Endothelial cell (in vitro differentiated cells): ENCODE data around the gene NAALADL2. TPM values are rescaled to one million over a fixed set of nuclear protein-coding genes. Genes with fewer than 3 reads are reported as not detected.
A peak's percentile ranks its signal among the peaks of the same experiment; 100 is the strongest.
"Not testable (repeated sequence)": the region's sequence is repeated elsewhere in the genome, so short reads cannot be mapped to it uniquely, and the experiment has no call there.

Experiments used
- DNase-seq: peaks from one replicate; pipeline ENCODE4 v3.0.0; 2021; ENCODE audit warnings: low spot score
- H3K27ac Mint-ChIP-seq: one replicate; pipeline ENCODE4 v1.8.0; 2021; ENCODE audit warnings: mixed read lengths, inconsistent platforms; ENCODE audit not compliant: unreplicated experiment
- H3K27me3 Mint-ChIP-seq: one replicate; pipeline ENCODE4 v1.8.0; 2021; ENCODE audit warnings: mild to moderate bottlenecking, moderate library complexity, mixed read lengths, inconsistent platforms; ENCODE audit not compliant: unreplicated experiment
- H3K36me3 Mint-ChIP-seq: one replicate; pipeline ENCODE4 v1.8.0; 2021; ENCODE audit warnings: mild to moderate bottlenecking, low read depth, mixed read lengths, inconsistent platforms; ENCODE audit not compliant: unreplicated experiment
- H3K4me1 Mint-ChIP-seq: one replicate; pipeline ENCODE4 v1.8.0; 2021; ENCODE audit warnings: mild to moderate bottlenecking, mixed read lengths, inconsistent platforms; ENCODE audit not compliant: unreplicated experiment
- H3K4me3 Mint-ChIP-seq: one replicate; pipeline ENCODE4 v1.8.0; 2021; ENCODE audit warnings: mild to moderate bottlenecking, mixed read lengths, inconsistent platforms; ENCODE audit not compliant: unreplicated experiment
- H3K9me3 Mint-ChIP-seq: one replicate; pipeline ENCODE4 v1.8.0; 2021; ENCODE audit warnings: mixed read lengths, inconsistent platforms; ENCODE audit not compliant: unreplicated experiment
- total RNA-seq: library from RNA; stranded (reverse); fragmentation: NEBNext Ultra II Directional; extraction: Animal tissue kit (Norgen Biotek cat#: 25700); gene quantifications from one replicate; pipeline ENCODE4 v1.2.1, GENCODE V29; 2021; ENCODE audit not compliant: unreplicated experiment
- TF ChIP-seq, protein P1 (sequence below): fragments of 200-600 bp; sonication (generic); IDR thresholded peaks from one replicate; pipeline ENCODE4 v1.5.0; 2021; ENCODE audit warnings: antibody characterized with exemption; ENCODE audit not compliant: unreplicated experiment

Gene NAALADL2
- total RNA-seq, 1 donor from 2014 or later: 3.5 TPM

- Mint-ChIP-seq H3K9me3 (no peaks in the 10 kb centered on the region), H3K27me3 (no peaks in the 10 kb centered on the region), H3K27ac (peak overlapping the region; percentile 73), H3K36me3 (no peaks in the 10 kb centered on the region), H3K4me1 (peaks cover 15% of the 10 kb centered on the region), H3K4me3 (no peak overlapping the region)
- no peak for DNase-seq
- TF ChIP-seq, protein P1, sequence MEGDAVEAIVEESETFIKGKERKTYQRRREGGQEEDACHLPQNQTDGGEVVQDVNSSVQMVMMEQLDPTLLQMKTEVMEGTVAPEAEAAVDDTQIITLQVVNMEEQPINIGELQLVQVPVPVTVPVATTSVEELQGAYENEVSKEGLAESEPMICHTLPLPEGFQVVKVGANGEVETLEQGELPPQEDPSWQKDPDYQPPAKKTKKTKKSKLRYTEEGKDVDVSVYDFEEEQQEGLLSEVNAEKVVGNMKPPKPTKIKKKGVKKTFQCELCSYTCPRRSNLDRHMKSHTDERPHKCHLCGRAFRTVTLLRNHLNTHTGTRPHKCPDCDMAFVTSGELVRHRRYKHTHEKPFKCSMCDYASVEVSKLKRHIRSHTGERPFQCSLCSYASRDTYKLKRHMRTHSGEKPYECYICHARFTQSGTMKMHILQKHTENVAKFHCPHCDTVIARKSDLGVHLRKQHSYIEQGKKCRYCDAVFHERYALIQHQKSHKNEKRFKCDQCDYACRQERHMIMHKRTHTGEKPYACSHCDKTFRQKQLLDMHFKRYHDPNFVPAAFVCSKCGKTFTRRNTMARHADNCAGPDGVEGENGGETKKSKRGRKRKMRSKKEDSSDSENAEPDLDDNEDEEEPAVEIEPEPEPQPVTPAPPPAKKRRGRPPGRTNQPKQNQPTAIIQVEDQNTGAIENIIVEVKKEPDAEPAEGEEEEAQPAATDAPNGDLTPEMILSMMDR: no peak
Observed at GRCh38 chr3:175778994-175779393, 919.9 kb downstream of the NAALADL2 start.

- H3K9me3 Mint-ChIP-seq, H3K36me3 Mint-ChIP-seq, H3K27me3 Mint-ChIP-seq, H3K4me3 Mint-ChIP-seq, DNase-seq, H3K27ac Mint-ChIP-seq, H3K4me1 Mint-ChIP-seq: not testable (repeated sequence)
Observed at GRCh38 chr3:175787109-175787508, 928.0 kb downstream of the NAALADL2 start.

- no peaks in the 10 kb centered on the region for H3K9me3 Mint-ChIP-seq
- no peak overlapping the region for H3K27ac Mint-ChIP-seq
- no peaks in the 10 kb centered on the region for H3K27me3 Mint-ChIP-seq
- no peaks in the 10 kb centered on the region for H3K4me1 Mint-ChIP-seq
- TF ChIP-seq, protein P1: no peak
- no peak overlapping the region for H3K4me3 Mint-ChIP-seq
- H3K36me3 Mint-ChIP-seq: peaks cover 4% of the 10 kb centered on the region
- no peak for DNase-seq
Observed at GRCh38 chr3:175792245-175792644, 933.1 kb downstream of the NAALADL2 start.

GRCh38 chr3:175798326-175798725 lies 939.2 kb downstream of the NAALADL2 start:
- Mint-ChIP-seq H3K9me3 (no peaks in the 10 kb centered on the region), H3K27ac (no peak overlapping the region), H3K36me3 (peaks cover 4% of the 10 kb centered on the region), H3K27me3 (no peaks in the 10 kb centered on the region), H3K4me1 (no peaks in the 10 kb centered on the region), H3K4me3 (no peak overlapping the region)
- no peak for DNase-seq
- TF ChIP-seq, protein P1: no peak

DNA sequence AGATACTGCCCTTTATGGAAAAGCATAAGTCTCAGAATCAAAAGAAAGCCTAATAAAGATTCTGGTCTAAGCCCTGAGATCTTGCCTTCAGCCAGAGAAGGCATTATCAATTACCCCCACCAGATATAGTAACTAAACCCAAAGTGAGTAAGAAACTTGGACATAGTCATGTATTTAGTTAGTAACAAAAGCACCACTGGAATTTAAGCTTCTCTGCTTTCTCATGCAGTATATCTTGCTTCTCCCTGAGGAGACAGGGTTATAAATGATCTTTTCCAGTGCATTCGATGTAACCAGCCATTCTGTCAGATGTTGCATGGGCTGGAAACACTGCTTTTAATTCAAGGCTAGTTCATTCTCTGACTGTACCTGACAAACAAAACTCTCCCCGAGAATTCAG lies 946.7 kb downstream of the NAALADL2 start:
- Mint-ChIP-seq H3K27me3 (no peaks in the 10 kb centered on the region), H3K9me3 (no peaks in the 10 kb centered on the region), H3K36me3 (no peaks in the 10 kb centered on the region), H3K4me3 (no peak overlapping the region), H3K4me1 (no peaks in the 10 kb centered on the region), H3K27ac (no peak overlapping the region)
- TF ChIP-seq, protein P1: no peak
- DNase-seq: no peak

DNA sequence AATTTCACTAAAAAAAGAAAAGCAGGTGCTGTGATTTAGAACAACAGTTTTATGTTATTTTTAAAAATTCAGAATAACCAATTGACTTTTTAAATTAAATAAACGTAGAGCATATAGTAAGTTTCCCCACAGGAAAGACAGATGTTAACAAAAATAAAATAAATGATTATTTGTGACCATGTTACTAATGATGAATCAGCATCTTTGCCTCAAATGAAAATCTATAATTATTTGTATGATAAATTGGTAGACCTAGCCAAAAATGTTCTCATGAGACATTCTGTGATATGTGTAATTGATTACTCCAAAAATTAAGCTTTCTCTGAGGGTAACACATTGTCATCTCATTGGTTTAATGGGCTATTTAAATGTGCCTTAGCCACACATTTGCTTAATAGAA lies 948.0 kb downstream of the NAALADL2 start:
- H3K4me3 Mint-ChIP-seq: no peak overlapping the region
- no peaks in the 10 kb centered on the region for H3K4me1 Mint-ChIP-seq
- H3K27ac Mint-ChIP-seq: no peak overlapping the region
- H3K36me3 Mint-ChIP-seq: no peaks in the 10 kb centered on the region
- H3K27me3 Mint-ChIP-seq: no peaks in the 10 kb centered on the region
- DNase-seq: no peak
- TF ChIP-seq, protein P1: no peak
- no peaks in the 10 kb centered on the region for H3K9me3 Mint-ChIP-seq
